Trophoblast cell (in vitro differentiated cells and primary cell): ENCODE results near the gene FAM20C.

Source experiments
- DNase-seq, 2 donors: peaks; one replicate each; pipeline ENCODE4 v3.0.0-alpha.2; 2016
- H2AFZ ChIP-seq: 2 replicates; pipeline ENCODE4 v1.6.1; 2013; ENCODE audit warnings: low read length, moderate library complexity, mild to moderate bottlenecking; ENCODE audit not compliant: insufficient read depth, poor library complexity
- H2AK5ac ChIP-seq: 2 replicates; pipeline ENCODE4 v1.6.1; 2013; ENCODE audit warnings: mild to moderate bottlenecking, low read length
- H2BK120ac ChIP-seq: 2 replicates; pipeline ENCODE4 v1.6.1; 2013; ENCODE audit warnings: low read length, mild to moderate bottlenecking, moderate library complexity; ENCODE audit not compliant: insufficient read depth, poor library complexity
- H2BK12ac ChIP-seq: 2 replicates; pipeline ENCODE4 v1.6.1; 2013; ENCODE audit warnings: mild to moderate bottlenecking, low read length, moderate library complexity
- H2BK5ac ChIP-seq: 2 replicates; pipeline ENCODE4 v1.6.1; 2013; ENCODE audit warnings: low read length, low read depth, moderate library complexity, mild to moderate bottlenecking; ENCODE audit not compliant: poor library complexity
- H3K14ac ChIP-seq: 2 replicates; pipeline ENCODE4 v1.6.1; 2013; ENCODE audit warnings: mild to moderate bottlenecking, low read length
- H3K18ac ChIP-seq: 2 replicates; pipeline ENCODE4 v1.6.1; 2013; ENCODE audit warnings: mild to moderate bottlenecking, low read length
- H3K23ac ChIP-seq: 2 replicates; pipeline ENCODE4 v1.6.1; 2013; ENCODE audit warnings: low read length
- H3K27ac ChIP-seq: 2 replicates; pipeline ENCODE4 v1.5.1; 2013; ENCODE audit warnings: low read depth, mild to moderate bottlenecking, inconsistent platforms, low read length, moderate library complexity
- H3K27me3 ChIP-seq: 2 replicates; pipeline ENCODE4 v1.6.1; 2013; ENCODE audit warnings: inconsistent platforms, mild to moderate bottlenecking, low read length, moderate library complexity; ENCODE audit not compliant: insufficient read depth
- H3K36me3 ChIP-seq, 2 experiments: 1 replicate in 1 of 2; 2 replicates in 1 of 2; pipeline ENCODE4 v1.6.1; 2013; ENCODE audit warnings: low read length in 2 of 2, mild to moderate bottlenecking in 2 of 2, moderate library complexity in 1 of 2; ENCODE audit not compliant: insufficient read depth in 2 of 2, control insufficient read depth in 1 of 2
- H3K4ac ChIP-seq: 2 replicates; pipeline ENCODE4 v1.6.1; 2013; ENCODE audit warnings: low read depth, mild to moderate bottlenecking, low read length, moderate library complexity
- H3K4me1 ChIP-seq, 2 experiments: 1 replicate in 1 of 2; 2 replicates in 1 of 2; pipeline ENCODE4 v1.6.1; 2013; ENCODE audit warnings: low read length in 2 of 2, mild to moderate bottlenecking in 2 of 2, moderate library complexity in 1 of 2; ENCODE audit not compliant: insufficient read depth in 2 of 2, control insufficient read depth in 1 of 2
- H3K4me2 ChIP-seq: 2 replicates; pipeline ENCODE4 v1.6.1; 2013; ENCODE audit warnings: inconsistent platforms, mild to moderate bottlenecking, low read length, moderate library complexity
- H3K4me3 ChIP-seq: 2 replicates; pipeline ENCODE4 v1.5.1; 2013; ENCODE audit warnings: mild to moderate bottlenecking, low read depth, low read length, inconsistent platforms
- H3K79me1 ChIP-seq: one replicate; pipeline ENCODE4 v1.6.1; 2013; ENCODE audit warnings: low read length
- H3K79me2 ChIP-seq: 2 replicates; pipeline ENCODE4 v1.6.1; 2013; ENCODE audit warnings: low read length, mild to moderate bottlenecking; ENCODE audit not compliant: control insufficient read depth, insufficient read depth, poor library complexity
- H3K9ac ChIP-seq: 2 replicates; pipeline ENCODE4 v1.6.1; 2013; ENCODE audit warnings: mild to moderate bottlenecking, low read length
- H3K9me3 ChIP-seq: 2 replicates; pipeline ENCODE4 v1.6.1; 2013; ENCODE audit warnings: low read depth, mild to moderate bottlenecking, control low read depth, inconsistent platforms, low read length; ENCODE audit not compliant: insufficient read depth
- H4K12ac ChIP-seq: 2 replicates; pipeline ENCODE4 v1.6.1; 2013; ENCODE audit warnings: low read depth, mild to moderate bottlenecking, low read length, moderate library complexity
- H4K8ac ChIP-seq: 2 replicates; pipeline ENCODE4 v1.6.1; 2013; ENCODE audit warnings: low read depth, mild to moderate bottlenecking, low read length, moderate library complexity
- H4K91ac ChIP-seq: one replicate; pipeline ENCODE4 v1.6.1; 2013; ENCODE audit warnings: low read depth, mild to moderate bottlenecking, low read length, moderate library complexity
- WGBS: extraction: QIAGEN DNeasy Blood & Tissue Kit; methylation state at CpG from one replicate; pipeline ENCODE4 v1.1.7; 2013; ENCODE audit warnings: missing lambda C conversion rate; ENCODE audit not compliant: insufficient read length, insufficient coverage; ENCODE audit errors: extremely low coverage; 5-methylcytosine and 5-hydroxymethylcytosine counted together

Gene FAM20C

DNA sequence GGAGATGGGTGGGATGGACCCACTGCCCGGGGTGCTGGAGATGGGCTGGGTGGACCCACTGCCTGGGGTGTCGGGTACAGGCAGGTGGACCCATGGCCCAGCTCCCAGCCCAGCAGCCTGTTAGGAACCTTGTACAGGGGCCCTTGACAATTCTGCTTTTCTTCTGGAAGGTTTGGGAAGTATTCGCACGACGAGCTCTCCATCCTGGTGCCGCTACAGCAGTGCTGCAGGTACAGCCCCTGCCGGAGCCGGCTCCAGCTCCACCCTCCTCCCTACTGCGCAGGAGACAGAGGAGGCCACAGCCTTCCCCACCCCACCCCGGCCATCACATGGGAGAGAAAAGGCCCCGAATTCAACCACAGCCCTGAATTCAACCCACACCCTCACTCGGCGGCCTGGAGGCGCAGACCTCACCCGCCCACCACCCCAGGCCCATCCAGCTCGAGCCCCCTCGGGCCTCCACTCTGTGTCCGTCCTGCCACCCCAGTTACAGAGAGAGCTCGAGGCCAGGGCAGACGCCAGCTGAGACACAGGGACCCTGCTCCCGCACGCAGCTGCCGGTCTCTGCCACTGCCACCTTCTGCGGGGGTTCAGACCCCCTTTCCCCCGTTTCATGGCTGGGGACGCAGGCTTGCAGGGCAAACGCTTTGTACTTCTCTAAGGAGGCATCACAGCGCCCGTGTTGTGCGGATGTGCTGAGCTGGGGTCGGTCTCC is 66.3 kb downstream of the FAM20C start:
- no peak overlapping the region for H4K8ac ChIP-seq
- H2BK5ac ChIP-seq = no peak overlapping the region
- no peak overlapping the region for H3K9ac ChIP-seq
- H3K27ac ChIP-seq = no peak overlapping the region
- H3K79me2 ChIP-seq = no peaks in the 10 kb centered on the region
- no peak overlapping the region for H2BK120ac ChIP-seq
- H3K36me3 ChIP-seq = no peaks in the 10 kb centered on the region
- no peaks in the 10 kb centered on the region for H3K4me1 ChIP-seq
- H3K4me3 ChIP-seq = no peak overlapping the region
- H3K4ac ChIP-seq = no peak overlapping the region
- no peaks in the 10 kb centered on the region for H3K79me1 ChIP-seq
- peaks cover 71% of the 10 kb centered on the region for H3K9me3 ChIP-seq
- H3K23ac ChIP-seq = no peak overlapping the region
- no peak overlapping the region for H3K14ac ChIP-seq
- H2BK12ac ChIP-seq = no peak overlapping the region
- no peak overlapping the region for H3K18ac ChIP-seq
- no peaks in the 10 kb centered on the region for H3K27me3 ChIP-seq
- no peak overlapping the region for H4K91ac ChIP-seq
- no peak overlapping the region for H2AK5ac ChIP-seq
- H2AFZ ChIP-seq = no peak overlapping the region
- no peak overlapping the region for H3K4me2 ChIP-seq
- H4K12ac ChIP-seq = no peak overlapping the region
- no CpG with 5 or more reads among the region's 31 CpGs for WGBS
- DNase-seq = no peak

DNA sequence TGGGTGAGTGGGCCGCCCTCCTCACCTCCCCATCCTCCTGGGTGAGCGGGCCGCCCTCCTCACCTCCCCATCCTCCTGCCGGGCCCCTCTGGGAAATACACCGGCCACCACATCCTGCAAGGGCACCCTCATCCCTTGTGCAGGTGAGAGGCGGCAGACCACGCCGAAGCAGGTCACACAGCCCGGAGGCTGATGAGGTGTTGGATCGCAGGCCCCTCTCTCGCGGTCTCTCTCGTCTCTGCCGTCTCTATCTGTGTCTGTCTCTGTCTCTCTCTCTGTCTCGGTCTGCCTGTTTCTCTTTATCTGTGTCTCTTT is 66.8 kb downstream of the FAM20C start:
- no peak overlapping the region for H2AFZ ChIP-seq
- H4K12ac ChIP-seq = no peak overlapping the region
- H3K27ac ChIP-seq = no peak overlapping the region
- H3K4me2 ChIP-seq = no peak overlapping the region
- no peak overlapping the region for H3K18ac ChIP-seq
- no peak overlapping the region for H3K4ac ChIP-seq
- no peak overlapping the region for H4K91ac ChIP-seq
- no peaks in the 10 kb centered on the region for H3K27me3 ChIP-seq
- no peak overlapping the region for H2BK12ac ChIP-seq
- H3K4me1 ChIP-seq = no peaks in the 10 kb centered on the region
- no peaks in the 10 kb centered on the region for H3K79me2 ChIP-seq
- H2BK5ac ChIP-seq = no peak overlapping the region
- no peak overlapping the region for H2AK5ac ChIP-seq
- H3K14ac ChIP-seq = no peak overlapping the region
- no peak overlapping the region for H3K4me3 ChIP-seq
- no peaks in the 10 kb centered on the region for H3K36me3 ChIP-seq
- no peak overlapping the region for H3K9ac ChIP-seq
- no peak for DNase-seq
- no peak overlapping the region for H4K8ac ChIP-seq
- no peak overlapping the region for H3K23ac ChIP-seq
- H3K9me3 ChIP-seq = peaks cover 68% of the 10 kb centered on the region
- no peaks in the 10 kb centered on the region for H3K79me1 ChIP-seq
- WGBS = no CpG with 5 or more reads among the region's 15 CpGs
- no peak overlapping the region for H2BK120ac ChIP-seq

DNA sequence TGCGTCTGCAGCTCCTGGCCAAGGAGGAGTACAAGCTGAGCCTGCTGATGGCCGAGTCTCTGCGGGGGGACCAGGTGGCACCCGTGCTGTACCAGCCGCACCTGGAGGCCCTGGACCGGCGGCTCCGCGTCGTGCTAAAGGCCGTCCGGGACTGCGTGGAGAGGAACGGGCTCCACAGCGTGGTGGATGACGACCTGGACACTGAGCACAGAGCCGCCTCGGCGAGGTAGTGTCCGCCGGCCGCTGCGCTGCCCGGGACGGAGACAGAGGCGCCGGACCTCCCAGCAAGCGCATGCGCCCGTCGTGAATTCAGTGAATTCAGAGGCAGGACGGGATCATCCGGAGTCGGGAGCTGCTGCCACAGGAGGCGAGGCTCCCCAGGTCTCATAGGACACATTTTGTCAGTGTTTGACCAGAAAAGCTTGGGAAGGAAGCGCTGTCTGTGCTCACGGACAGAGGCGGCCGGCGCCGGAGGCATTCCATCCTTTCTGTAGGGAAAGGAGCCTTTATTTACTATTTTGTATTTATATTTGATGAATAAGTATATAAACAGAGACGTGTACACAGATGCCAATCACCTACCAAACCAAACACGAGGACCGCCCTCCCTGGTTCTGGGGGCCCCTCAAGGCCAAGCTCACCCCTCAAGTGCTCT is 67.5 kb downstream of the FAM20C start:
- Histone ChIP-seq H2BK12ac (no peak overlapping the region), H3K79me1 (no peaks in the 10 kb centered on the region), H4K12ac (no peak overlapping the region), H4K91ac (no peak overlapping the region), H3K79me2 (no peaks in the 10 kb centered on the region), H3K4me3 (peak overlapping the region; percentile 42), H2BK5ac (no peak overlapping the region), H3K14ac (no peak overlapping the region), H3K36me3 (no peaks in the 10 kb centered on the region), H3K27me3 (no peaks in the 10 kb centered on the region), H3K4ac (no peak overlapping the region), H2AFZ (no peak overlapping the region), H4K8ac (no peak overlapping the region), H3K9ac (no peak overlapping the region), H2AK5ac (no peak overlapping the region), H3K23ac (no peak overlapping the region), H3K18ac (no peak overlapping the region), H2BK120ac (no peak overlapping the region), H3K27ac (no peak overlapping the region), H3K4me2 (no peak overlapping the region), H3K9me3 (peaks cover 66% of the 10 kb centered on the region), H3K4me1 (no peaks in the 10 kb centered on the region)
- DNase-seq = no peak
- WGBS = no CpG with 5 or more reads among the region's 44 CpGs

DNA sequence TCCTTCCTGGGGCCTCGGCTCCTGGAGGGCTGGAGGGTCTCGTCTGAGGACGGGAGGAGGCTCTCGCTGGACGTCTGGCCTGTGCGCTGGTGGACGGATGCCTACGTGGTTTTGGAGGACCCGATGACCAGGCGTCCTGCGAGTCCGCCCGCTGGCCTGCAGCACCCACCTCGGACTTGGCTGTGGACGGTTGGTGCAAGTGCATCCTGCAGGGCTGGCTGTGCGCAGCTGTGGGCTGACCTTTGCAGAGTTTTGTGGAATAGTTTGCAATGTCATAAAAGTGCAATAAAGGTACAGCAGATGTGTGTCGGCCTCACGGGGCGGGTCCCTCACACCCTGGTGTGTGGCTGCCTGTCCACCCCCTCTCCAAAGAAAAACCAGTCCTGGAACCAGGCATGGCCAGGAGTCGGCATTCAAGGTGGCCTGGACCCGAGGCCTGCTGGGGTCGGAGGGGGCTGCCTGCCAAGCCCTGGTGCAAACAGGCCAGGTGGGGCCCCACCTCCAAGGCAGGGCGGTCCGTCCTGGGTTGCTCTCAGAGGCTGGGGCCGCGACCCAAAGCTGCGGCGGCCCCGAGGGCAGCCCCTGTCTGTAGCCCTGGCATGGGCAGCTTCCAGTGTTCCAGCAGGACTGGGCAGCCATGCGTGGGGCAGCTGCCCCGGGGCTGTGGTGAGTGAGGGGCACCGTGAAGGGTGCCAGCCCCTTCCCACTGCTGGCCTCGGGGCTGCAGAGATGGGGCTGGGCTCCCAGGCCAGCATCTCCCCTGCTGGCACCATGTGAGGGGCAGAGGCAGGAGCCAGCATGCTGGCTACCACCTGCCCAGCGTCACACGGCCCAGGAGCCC is 68.3 kb downstream of the FAM20C start:
- Histone ChIP-seq H3K9me3 (peaks cover 66% of the 10 kb centered on the region), H4K91ac (no peak overlapping the region), H3K79me1 (no peaks in the 10 kb centered on the region), H2AFZ (no peak overlapping the region), H3K9ac (no peak overlapping the region), H2AK5ac (no peak overlapping the region), H3K4me2 (no peak overlapping the region), H2BK120ac (no peak overlapping the region), H3K27ac (no peak overlapping the region), H3K4me1 (no peaks in the 10 kb centered on the region), H4K8ac (no peak overlapping the region), H3K23ac (no peak overlapping the region), H3K79me2 (no peaks in the 10 kb centered on the region), H3K36me3 (no peaks in the 10 kb centered on the region), H3K4ac (no peak overlapping the region), H2BK12ac (no peak overlapping the region), H4K12ac (no peak overlapping the region), H3K14ac (no peak overlapping the region), H3K18ac (no peak overlapping the region), H3K27me3 (no peaks in the 10 kb centered on the region), H2BK5ac (no peak overlapping the region), H3K4me3 (no peak overlapping the region)
- WGBS = no CpG with 5 or more reads among the region's 35 CpGs
- DNase-seq = no peak
